HEK293T (cell line): ENCODE data around the gene GOLT1A.
"Not testable (repeated sequence)": the region's sequence is repeated elsewhere in the genome, so short reads cannot be mapped to it uniquely, and the experiment has no call there.

Source experiments
- CTCF ChIA-PET: fragments of 350-600 bp; formaldehyde crosslinking; extraction: SDS; loops from one replicate; lab custom pipeline; 2021; ENCODE audit warnings: antibody characterized with exemption, inconsistent platforms; lab: Yijun Ruan, JAX
- POLR2A ChIA-PET: fragments of 350-600 bp; formaldehyde crosslinking; extraction: SDS; loops from one replicate; lab custom pipeline; 2020; ENCODE audit warnings: antibody characterized with exemption, inconsistent platforms; lab: Yijun Ruan, JAX
- DNase-seq: peaks from one replicate; pipeline ENCODE4 v3.0.0; 2012; ENCODE audit warnings: mixed read lengths; ENCODE audit errors: extremely low spot score
- ARNT ChIP-seq: fragments of 450-650 bp; IDR thresholded peaks from 2 replicates; pipeline ENCODE4 v1.6.1; 2017; ENCODE audit warnings: mild to moderate bottlenecking
- BHLHE40 ChIP-seq: fragments of 450-650 bp; IDR thresholded peaks from 2 replicates; pipeline ENCODE4 v1.6.1; 2016; ENCODE audit warnings: mild to moderate bottlenecking, moderate library complexity, borderline replicate concordance
- CTBP1 ChIP-seq: fragments of 450-650 bp; IDR thresholded peaks from 2 replicates; pipeline ENCODE4 v1.6.1; 2016; ENCODE audit warnings: borderline replicate concordance
- ELF4 ChIP-seq: fragments of 450-650 bp; IDR thresholded peaks from 2 replicates; pipeline ENCODE4 v1.6.1; 2017; ENCODE audit warnings: antibody characterized with exemption
- FOXA1 ChIP-seq: fragments of 450-650 bp; IDR thresholded peaks from 2 replicates; pipeline ENCODE4 v1.6.1; 2016; ENCODE audit warnings: mild to moderate bottlenecking
- FOXK2 ChIP-seq: fragments of 450-650 bp; IDR thresholded peaks from 2 replicates; pipeline ENCODE4 v1.6.1; 2016; ENCODE audit warnings: mild to moderate bottlenecking
- FOXM1 ChIP-seq: fragments of 450-650 bp; IDR thresholded peaks from 2 replicates; pipeline ENCODE4 v1.6.1; 2017; ENCODE audit warnings: mild to moderate bottlenecking, borderline replicate concordance
- HDGF ChIP-seq: fragments of 450-650 bp; IDR thresholded peaks from 2 replicates; pipeline ENCODE4 v1.6.1; 2017; ENCODE audit warnings: antibody characterized with exemption, borderline replicate concordance
- L3MBTL2 ChIP-seq: fragments of 450-650 bp; conservative IDR thresholded peaks from 2 replicates; pipeline ENCODE4 v1.6.1; 2016; ENCODE audit warnings: mild to moderate bottlenecking
- LEF1 ChIP-seq: fragments of 450-650 bp; IDR thresholded peaks from 2 replicates; pipeline ENCODE4 v1.6.1; 2017; ENCODE audit warnings: mild to moderate bottlenecking, borderline replicate concordance
- NFRKB ChIP-seq: fragments of 450-650 bp; IDR thresholded peaks from 2 replicates; pipeline ENCODE4 v1.6.1; 2016; ENCODE audit warnings: mild to moderate bottlenecking, moderate library complexity
- SP1 ChIP-seq: fragments of 450-650 bp; IDR thresholded peaks from 2 replicates; pipeline ENCODE4 v1.6.1; 2017
- SUZ12 ChIP-seq: fragments of 450-650 bp; IDR thresholded peaks from 2 replicates; pipeline ENCODE4 v1.6.1; 2016; ENCODE audit warnings: mild to moderate bottlenecking
- TARDBP ChIP-seq: fragments of 450-650 bp; IDR thresholded peaks from 2 replicates; pipeline ENCODE4 v1.6.1; 2016
- ZNF384 ChIP-seq: fragments of 450-650 bp; IDR thresholded peaks from 2 replicates; pipeline ENCODE4 v1.6.1; 2016
- TF ChIP-seq, protein P1 (sequence below): fragments of 450-650 bp; IDR thresholded peaks from 2 replicates; pipeline ENCODE4 v1.6.1; 2016

Gene GOLT1A

GRCh38 chr1:204241914-204242313 lies 28.1 kb upstream of the GOLT1A start:
- ChIA-PET POLR2A (no interaction called here), CTCF (interaction anchor here (1.1 kb wide), 1 partner anchor 35 kb away, joined by 4 read pairs; no protein-coding TSS in a partner anchor)
- DNase-seq, result no peak
- TF ChIP-seq, protein P1, sequence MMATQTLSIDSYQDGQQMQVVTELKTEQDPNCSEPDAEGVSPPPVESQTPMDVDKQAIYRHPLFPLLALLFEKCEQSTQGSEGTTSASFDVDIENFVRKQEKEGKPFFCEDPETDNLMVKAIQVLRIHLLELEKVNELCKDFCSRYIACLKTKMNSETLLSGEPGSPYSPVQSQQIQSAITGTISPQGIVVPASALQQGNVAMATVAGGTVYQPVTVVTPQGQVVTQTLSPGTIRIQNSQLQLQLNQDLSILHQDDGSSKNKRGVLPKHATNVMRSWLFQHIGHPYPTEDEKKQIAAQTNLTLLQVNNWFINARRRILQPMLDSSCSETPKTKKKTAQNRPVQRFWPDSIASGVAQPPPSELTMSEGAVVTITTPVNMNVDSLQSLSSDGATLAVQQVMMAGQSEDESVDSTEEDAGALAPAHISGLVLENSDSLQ, result no peak
- TF ChIP-seq HDGF, result no peak
- no peak for TF ChIP-seq ZNF384
- TF ChIP-seq FOXA1, result no peak
- no peak for TF ChIP-seq TARDBP

GRCh38 chr1:204241050-204241449 lies 27.3 kb upstream of the GOLT1A start:
- no peak for DNase-seq
- CTCF ChIA-PET, result interaction anchor here (1.1 kb wide), 1 partner anchor 34 kb away, joined by 4 read pairs; no protein-coding TSS in a partner anchor
- POLR2A ChIA-PET, result no interaction called here
- no peak for TF ChIP-seq NFRKB
- TF ChIP-seq CTBP1, result no peak
- TF ChIP-seq ELF4, result no peak
- TF ChIP-seq, protein P1, result no peak
- TF ChIP-seq FOXA1, result no peak
- no peak for TF ChIP-seq FOXK2
- TF ChIP-seq SUZ12, result no peak
- no peak for TF ChIP-seq SP1
- TF ChIP-seq TARDBP, result no peak
- TF ChIP-seq L3MBTL2, result no peak
- TF ChIP-seq HDGF, result no peak
- TF ChIP-seq LEF1, result no peak
- no peak for TF ChIP-seq BHLHE40
- TF ChIP-seq ARNT, result no peak
- no peak for TF ChIP-seq ZNF384
- TF ChIP-seq FOXM1, result no peak

DNA sequence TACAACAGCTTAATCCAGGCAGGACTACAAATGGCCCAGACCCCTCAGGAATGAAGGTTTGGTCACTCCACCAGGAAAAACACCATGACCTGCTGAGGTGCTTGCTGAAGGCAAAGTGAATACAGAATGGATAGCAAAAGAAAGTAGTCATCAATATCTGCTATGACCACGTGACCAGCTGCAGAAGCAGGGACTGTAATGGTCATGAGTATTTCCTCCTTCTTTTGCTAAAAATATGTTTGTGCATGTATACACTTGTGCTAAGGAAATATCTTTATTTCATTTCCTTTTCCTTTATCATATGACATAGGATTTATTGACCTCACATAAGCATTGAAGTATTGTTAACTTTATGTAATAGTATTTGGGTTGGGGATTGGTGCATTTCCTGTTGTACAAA lies 26.4 kb upstream of the GOLT1A start:
- CTCF ChIA-PET, result no interaction called here

GRCh38 chr1:204239401-204239800 lies 25.6 kb upstream of the GOLT1A start:
- CTCF ChIA-PET, DNase-seq, POLR2A ChIA-PET: not testable (repeated sequence)

More for the DNA sequence above, 26.4 kb upstream of the GOLT1A start:
- POLR2A ChIA-PET, result no interaction called here
- TF ChIP-seq CTBP1, result no peak
- no peak for DNase-seq

DNA sequence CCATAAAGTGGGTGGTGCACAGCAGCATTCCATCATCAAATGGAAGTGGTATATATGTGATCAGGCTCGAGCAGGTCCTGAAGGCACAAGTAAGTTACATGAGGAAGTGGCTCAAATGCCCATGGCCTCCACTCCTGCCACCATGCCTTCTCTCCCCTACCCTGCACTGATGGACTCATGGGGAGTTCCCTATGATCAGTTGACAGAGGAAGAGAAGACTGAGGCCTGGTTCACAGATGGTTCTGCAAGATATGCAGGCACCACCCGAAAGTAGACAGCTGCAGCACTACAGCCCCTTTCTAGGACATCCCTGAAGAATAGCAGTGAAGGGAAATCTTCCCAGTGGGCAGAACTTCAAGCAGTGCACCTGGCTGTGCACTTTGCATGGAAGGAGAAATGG lies 24.7 kb upstream of the GOLT1A start:
- CTCF ChIA-PET, DNase-seq, POLR2A ChIA-PET: not testable (repeated sequence)

- DNase-seq, POLR2A ChIA-PET, CTCF ChIA-PET: not testable (repeated sequence)
These were observed 23.7 kb upstream of the GOLT1A start for GRCh38 chr1:204237515-204237914.

DNA sequence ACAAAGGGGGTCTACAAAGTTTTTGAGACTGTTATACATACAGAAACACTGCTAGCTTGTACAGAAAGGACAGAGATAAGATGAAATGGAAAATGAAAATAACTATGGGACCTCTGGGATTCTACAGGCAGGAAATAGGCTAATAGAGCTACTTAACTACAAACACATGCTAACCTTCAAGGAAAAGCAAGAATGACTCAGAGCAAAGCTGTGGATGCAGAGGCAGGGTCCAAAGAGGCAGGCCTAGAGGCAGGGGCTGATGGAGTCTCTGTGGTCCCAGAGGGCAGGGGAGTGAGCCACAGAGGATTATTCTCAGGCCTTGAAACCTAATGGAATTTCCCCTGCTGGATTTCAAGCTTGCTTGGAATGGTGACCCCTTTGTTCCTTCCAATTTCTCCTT lies 18.7 kb upstream of the GOLT1A start:
- TF ChIP-seq FOXK2, result no peak
- no peak for TF ChIP-seq NFRKB
- TF ChIP-seq L3MBTL2, result no peak
- TF ChIP-seq ZNF384, result no peak
- TF ChIP-seq FOXM1, result no peak
- TF ChIP-seq FOXA1, result no peak
- no peak for TF ChIP-seq SUZ12
- no peak for TF ChIP-seq HDGF
- TF ChIP-seq ARNT, result no peak
- TF ChIP-seq BHLHE40, result no peak
- no peak for TF ChIP-seq SP1
- TF ChIP-seq TARDBP, result no peak
- no peak for DNase-seq
- ChIA-PET CTCF (interaction anchor here (1.4 kb wide), 1 partner anchor 26 kb away, joined by 3 read pairs; no protein-coding TSS in a partner anchor), POLR2A (no interaction called here)

DNA sequence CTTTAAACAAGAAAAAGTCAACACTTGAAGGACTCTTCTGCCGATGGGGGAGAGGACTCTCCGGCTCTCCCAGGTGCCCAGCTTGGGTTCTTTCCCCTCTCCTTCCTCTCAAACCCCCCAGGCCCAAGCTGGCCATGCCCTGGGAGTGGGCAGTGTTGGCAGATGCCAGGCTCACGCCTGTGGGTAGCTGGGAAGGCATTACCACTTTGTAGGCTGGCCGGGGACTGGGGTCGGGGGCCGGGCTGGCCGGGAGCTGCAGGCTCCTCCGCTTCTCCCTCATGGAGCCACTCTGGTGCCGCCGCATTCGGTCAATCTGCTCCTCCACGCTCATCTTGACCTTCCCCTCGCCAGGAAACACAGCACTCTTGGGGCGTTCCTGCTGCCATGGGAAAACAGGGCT lies 16.4 kb upstream of the GOLT1A start:
- ChIA-PET POLR2A (no interaction called here), CTCF (interaction anchor here (1.0 kb wide), 1 partner anchor 67 kb away, joined by 3 read pairs; no protein-coding TSS in a partner anchor)
- DNase-seq, result no peak
- no peak for TF ChIP-seq LEF1
- TF ChIP-seq SP1, result no peak
- TF ChIP-seq HDGF, result no peak
- no peak for TF ChIP-seq L3MBTL2
- TF ChIP-seq ELF4, result no peak
- TF ChIP-seq, protein P1, result no peak
- TF ChIP-seq ZNF384, result no peak
- no peak for TF ChIP-seq SUZ12
